Left colon (tissue), 2 donors: ENCODE data around the gene CASQ2. TPM values are rescaled to one million over a fixed set of nuclear protein-coding genes. Genes with fewer than 3 reads are reported as not detected.
A peak's percentile ranks its signal among the peaks of the same experiment; 100 is the strongest.

Source experiments
- ATAC-seq: fragments of 200-7000 bp; cut with Tn5 transposase; one replicate; pipeline ENCODE4 v1.9.1; 2020; ENCODE audit warnings: mild to moderate bottlenecking, moderate library complexity
- DNase-seq, 2 donors: peaks; one replicate each; pipeline ENCODE4 v3.0.0-alpha.2; 2020
- intact Hi-C, 2 donors: fragments of 100-400 bp; cut with DNase I in 1 of 2; cut with micrococcal nuclease in 1 of 2; formaldehyde crosslinking; loops; one replicate each; pipeline versions ENCODE4 v1.11.2 to v1.14.0; 2022; cut with DNase I, micrococcal nuclease
- total RNA-seq, 2 donors: library from RNA; stranded (reverse); fragmentation: NEBNext Ultra II Directional; extraction: Animal tissue kit (Norgen Biotek cat#: 25700); gene quantifications; one replicate each; pipeline ENCODE4 v1.2.1, GENCODE V29; 2021
- donor health status: DM: no; HTN: no; CAD: no.
- donor health status: DM: yes; HTN: yes; CAD: no.

CASQ2 gene
- total RNA-seq, 2 donors from 2014 or later: 0.46 to 6.6 TPM

DNA sequence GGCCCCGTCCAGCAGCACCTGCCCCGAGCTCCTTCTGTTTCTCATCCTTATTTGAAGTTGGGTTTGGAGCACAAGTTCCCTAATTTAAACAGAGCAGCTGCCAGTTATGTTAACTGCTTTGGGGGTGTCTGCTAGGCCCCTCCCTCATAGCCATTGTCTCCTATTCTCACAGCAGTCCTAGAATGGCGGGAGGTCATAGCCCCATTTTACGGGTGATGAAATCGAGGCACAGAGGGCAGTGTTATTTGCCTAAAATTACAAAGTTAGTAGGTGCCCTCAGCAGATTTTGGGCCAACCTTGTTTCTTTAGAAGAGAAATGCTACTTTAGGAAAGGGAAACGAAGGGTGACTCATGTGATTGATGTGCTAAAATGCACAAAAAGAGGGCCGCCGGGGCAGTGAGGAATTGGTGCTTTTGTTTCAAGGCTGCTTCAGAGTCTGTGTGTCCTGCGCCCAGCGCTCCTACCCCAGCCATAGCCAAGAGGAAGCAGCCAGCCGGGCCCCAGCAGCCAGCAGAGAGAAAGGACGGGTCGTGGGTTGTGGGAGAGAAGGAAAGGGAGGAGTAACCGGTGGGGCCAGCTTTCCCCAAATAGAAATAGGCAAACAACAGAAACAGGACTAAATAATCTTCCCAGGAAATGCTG is 113.7 kb downstream of the CASQ2 start:
- ATAC-seq (no peak), DNase-seq (no peak)
- intact Hi-C loops: no loop called here

DNA sequence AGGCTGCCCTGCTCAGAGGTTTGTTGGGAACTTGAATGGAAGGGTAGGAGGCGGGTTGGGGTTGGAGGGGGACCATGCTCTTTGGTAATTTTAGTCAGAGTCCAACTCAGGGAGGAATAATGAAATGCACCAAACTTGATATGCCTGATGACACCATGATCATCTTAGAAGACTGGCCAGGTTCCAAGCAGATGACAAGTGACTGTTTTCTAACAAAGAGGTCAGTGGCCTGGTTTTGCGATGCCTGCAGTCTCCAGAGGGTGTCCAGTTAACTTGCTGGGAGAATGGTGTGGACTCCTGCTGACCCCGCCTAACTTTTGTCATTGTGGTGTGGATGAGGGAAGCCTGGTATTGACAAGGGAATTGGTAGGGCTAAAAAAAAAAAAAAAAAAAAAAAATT is 114.4 kb downstream of the CASQ2 start:
- DNase-seq (no peak), ATAC-seq (no peak)
- intact Hi-C loops: no loop called here

DNA sequence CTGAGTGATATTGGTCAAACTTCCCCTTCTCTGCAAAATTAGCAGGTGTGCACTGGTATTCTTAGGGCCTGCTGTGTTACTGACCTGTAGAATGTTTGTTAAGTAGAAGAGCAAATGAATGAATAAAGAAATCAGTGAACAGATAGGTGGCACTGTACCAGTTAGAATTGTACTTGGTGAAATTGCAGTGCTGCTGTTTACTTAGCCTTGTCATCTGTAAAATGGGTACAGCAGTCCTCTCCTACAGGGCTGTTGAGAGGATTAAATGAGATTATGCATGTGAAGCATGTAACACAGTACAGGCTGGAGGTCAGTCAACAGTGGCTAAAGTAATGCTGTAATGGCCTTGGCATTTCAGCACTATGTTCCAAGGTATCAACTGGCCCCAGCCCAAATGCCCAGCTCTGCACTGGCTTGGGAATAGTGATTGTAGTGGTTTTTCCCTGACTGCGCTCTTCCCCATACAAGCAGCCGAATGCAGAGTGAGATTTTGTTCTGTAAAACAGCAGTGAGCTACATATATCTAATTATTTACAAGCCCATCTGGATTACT is 116.2 kb downstream of the CASQ2 start:
- ATAC-seq (no peak), DNase-seq (no peak)
- intact Hi-C loops: no loop called here

DNA sequence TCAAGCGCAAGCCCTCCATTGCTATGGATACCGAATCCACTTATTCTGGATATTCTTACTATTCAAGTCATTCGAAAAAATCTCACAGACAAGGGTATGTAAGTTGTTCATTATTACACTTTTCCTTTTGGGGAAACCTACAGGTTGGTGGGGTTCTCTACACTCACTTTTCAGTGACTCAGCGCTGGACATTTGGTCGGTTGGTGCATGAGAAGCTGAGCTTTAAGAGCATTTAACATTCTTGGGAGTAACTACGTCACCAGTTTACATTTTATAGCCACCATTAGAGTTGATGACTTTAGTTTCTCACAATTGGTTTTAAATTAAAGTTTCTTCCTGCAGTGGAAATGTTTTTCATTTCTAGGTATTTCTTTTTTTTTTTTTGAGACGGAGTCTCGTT is 117.1 kb downstream of the CASQ2 start:
- intact Hi-C loops: no loop called here
- ATAC-seq (peak; percentile 58), DNase-seq (no peak)

DNA sequence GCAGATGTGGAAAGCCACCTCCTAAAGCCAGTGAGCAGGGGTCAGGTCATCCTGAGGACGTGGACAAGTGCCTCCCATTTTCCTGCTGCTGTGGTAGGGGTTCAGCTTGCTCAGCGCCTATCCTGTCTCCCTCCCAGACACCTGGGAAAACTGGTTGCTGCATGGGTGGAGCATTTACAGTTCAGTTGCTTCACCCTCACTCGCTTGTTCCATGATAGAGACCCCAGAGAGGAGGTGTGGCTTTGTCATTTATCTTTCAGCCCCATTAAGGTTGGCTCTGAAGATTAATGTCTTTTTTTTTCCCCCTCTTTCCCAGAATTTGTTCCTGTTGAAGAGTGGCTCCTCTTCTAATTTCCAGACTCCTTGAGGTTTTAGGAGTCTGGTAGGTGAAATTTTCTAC is 117.6 kb downstream of the CASQ2 start:
- intact Hi-C loops: no loop called here
- DNase-seq (peak; percentile 51 to 53), ATAC-seq (peak; percentile 61)

Other genes with a start within 250 kb of the CASQ2 start
- 10 to 100 TPM; 17.5 to 18.6 TPM for gene VANGL1, start 126.7 kb downstream of the CASQ2 start, total RNA-seq
- not detected for gene NHLH2, start 72.4 kb upstream of the CASQ2 start, total RNA-seq
- gene SLC22A15, start 207.8 kb upstream of the CASQ2 start, total RNA-seq: 1 to 10 TPM; 1.9 to 4.8 TPM